SU-DHL-6 (cell line): ENCODE measurements around the gene CHSY3.

ENCODE experiments used
- H2AFZ ChIP-seq: fragments of 200-600 bp; sonication (generic); 2 replicates; pipeline ENCODE4 v1.6.1; 2014; ENCODE audit warnings: low read depth, mild to moderate bottlenecking, moderate library complexity, mixed read lengths, antibody characterized with exemption, low read length; ENCODE audit not compliant: severe bottlenecking
- H3F3A ChIP-seq: fragments of 200-600 bp; shearing (Covaris generic); 2 replicates; pipeline ENCODE4 v1.6.0; 2016; ENCODE audit warnings: antibody characterized with exemption, mild to moderate bottlenecking; ENCODE audit not compliant: insufficient read depth
- H3K27ac ChIP-seq: fragments of 200-600 bp; sonication (generic); 2 replicates; pipeline ENCODE4 v1.5.1; 2016; ENCODE audit warnings: low read depth, mild to moderate bottlenecking, low read length, moderate library complexity, mixed read lengths
- H3K27me3 ChIP-seq: fragments of 200-600 bp; sonication (generic), shearing (Covaris generic); 2 replicates; pipeline ENCODE4 v1.6.0; 2014; ENCODE audit warnings: mild to moderate bottlenecking, low read length
- H3K36me3 ChIP-seq: fragments of 200-600 bp; sonication (generic); 2 replicates; pipeline ENCODE4 v1.6.1; 2014; ENCODE audit warnings: mild to moderate bottlenecking, low read length, mixed read lengths
- H3K4me2 ChIP-seq: fragments of 300-600, 200-600 bp; shearing (Covaris generic), sonication (generic); 2 replicates; pipeline ENCODE4 v1.6.0; 2014; ENCODE audit warnings: low read length, low read depth, mild to moderate bottlenecking; ENCODE audit not compliant: poor library complexity, severe bottlenecking
- H3K4me3 ChIP-seq: fragments of 200-600 bp; sonication (generic); 2 replicates; pipeline ENCODE4 v1.5.1; 2014; ENCODE audit warnings: antibody characterized with exemption, low read length, mild to moderate bottlenecking, mixed read lengths; ENCODE audit not compliant: insufficient read depth, poor library complexity, severe bottlenecking
- H3K79me2 ChIP-seq: fragments of 200-600 bp; sonication (generic); 2 replicates; pipeline ENCODE4 v1.6.1; 2014; ENCODE audit warnings: mild to moderate bottlenecking, low read length, moderate library complexity; ENCODE audit not compliant: insufficient read depth
- H3K9ac ChIP-seq: fragments of 200-600 bp; sonication (generic); 2 replicates; pipeline ENCODE4 v1.7.0; 2014; ENCODE audit warnings: mild to moderate bottlenecking, low read length
- H3K9me2 ChIP-seq: fragments of 200-600 bp; sonication (generic); replicated peaks from 2 replicates; pipeline ENCODE4 v1.6.1; 2014; ENCODE audit warnings: low read length; ENCODE audit not compliant: insufficient read depth
- H3K9me3 ChIP-seq: fragments of 200-600 bp; sonication (generic); 2 replicates; pipeline ENCODE4 v1.6.1; 2014; ENCODE audit warnings: low read length, mixed read lengths; ENCODE audit not compliant: insufficient read depth
- H4K20me1 ChIP-seq: fragments of 200-600 bp; sonication (generic); 2 replicates; pipeline ENCODE4 v1.6.1; 2014; ENCODE audit warnings: low read depth, mild to moderate bottlenecking, antibody characterized with exemption, low read length, moderate library complexity, mixed read lengths
- CTCF ChIP-seq: fragments of 200-600 bp; sonication (generic); IDR thresholded peaks from one replicate; pipeline ENCODE4 v1.5.1; 2017; ENCODE audit warnings: antibody characterized with exemption, mild to moderate bottlenecking, low read length, moderate library complexity; ENCODE audit not compliant: insufficient read depth, poor library complexity, severe bottlenecking
- EZH2phosphoT487 ChIP-seq: fragments of 200-600 bp; sonication (generic), shearing (Covaris generic); conservative IDR thresholded peaks from 2 replicates; pipeline ENCODE4 v1.6.1; 2018; ENCODE audit warnings: mild to moderate bottlenecking, antibody characterized with exemption, low read length, moderate library complexity, mixed read lengths

CHSY3 gene

GRCh38 chr5:130092991-130093390 is 188.7 kb downstream of the CHSY3 start:
- Histone ChIP-seq H3K27me3 (no peaks in the 10 kb centered on the region), H3K79me2 (no peaks in the 10 kb centered on the region), H4K20me1 (no peaks in the 10 kb centered on the region), H3K36me3 (no peaks in the 10 kb centered on the region), H3K4me3 (no peak overlapping the region), H3K27ac (no peak overlapping the region), H3K9ac (no peak overlapping the region), H3K9me3 (no peaks in the 10 kb centered on the region), H3F3A (no peaks in the 10 kb centered on the region), H3K4me2 (no peak overlapping the region), H3K9me2 (no peaks in the 10 kb centered on the region), H2AFZ (no peak overlapping the region)
- TF ChIP-seq CTCF (no peak), EZH2phosphoT487 (no peak)

- H3K27ac ChIP-seq: no peak overlapping the region
- no peaks in the 10 kb centered on the region for H3K27me3 ChIP-seq
- H3K4me3 ChIP-seq: no peak overlapping the region
- no peak overlapping the region for H3K9ac ChIP-seq
- no peak overlapping the region for H2AFZ ChIP-seq
- H3F3A ChIP-seq: no peaks in the 10 kb centered on the region
- H3K9me3 ChIP-seq: no peaks in the 10 kb centered on the region
- no peaks in the 10 kb centered on the region for H3K36me3 ChIP-seq
- H4K20me1 ChIP-seq: no peaks in the 10 kb centered on the region
- no peaks in the 10 kb centered on the region for H3K9me2 ChIP-seq
- no peaks in the 10 kb centered on the region for H3K79me2 ChIP-seq
- no peak for TF ChIP-seq EZH2phosphoT487
- TF ChIP-seq CTCF: no peak
- no peak overlapping the region for H3K4me2 ChIP-seq
These were observed 192.2 kb downstream of the CHSY3 start for GRCh38 chr5:130096483-130096882.

- Histone ChIP-seq H3K27me3 (no peaks in the 10 kb centered on the region), H3F3A (no peaks in the 10 kb centered on the region), H3K79me2 (no peaks in the 10 kb centered on the region), H3K36me3 (no peaks in the 10 kb centered on the region), H3K9ac (no peak overlapping the region), H3K9me3 (no peaks in the 10 kb centered on the region), H3K27ac (no peak overlapping the region), H2AFZ (no peak overlapping the region), H3K4me3 (no peak overlapping the region), H3K4me2 (no peak overlapping the region), H3K9me2 (no peaks in the 10 kb centered on the region), H4K20me1 (no peaks in the 10 kb centered on the region)
- TF ChIP-seq EZH2phosphoT487 (no peak), CTCF (no peak)
These were observed 194.7 kb downstream of the CHSY3 start for GRCh38 chr5:130099008-130099407.
